Activated naive CD4-positive, alpha-beta T cell treated with anti-CD3 and anti-CD28 coated beads, Interleukin-2, amount 50 U/mL, for 16 hours (primary cell): ENCODE measurements around the gene RNU1-3.
"Not testable (repeated sequence)": the region's sequence is repeated elsewhere in the genome, so short reads cannot be mapped to it uniquely, and the experiment has no call there.

Source experiments
- DNase-seq: peaks from one replicate; pipeline ENCODE4 v3.0.0-alpha.2; 2020

The RNU1-3 gene

DNA sequence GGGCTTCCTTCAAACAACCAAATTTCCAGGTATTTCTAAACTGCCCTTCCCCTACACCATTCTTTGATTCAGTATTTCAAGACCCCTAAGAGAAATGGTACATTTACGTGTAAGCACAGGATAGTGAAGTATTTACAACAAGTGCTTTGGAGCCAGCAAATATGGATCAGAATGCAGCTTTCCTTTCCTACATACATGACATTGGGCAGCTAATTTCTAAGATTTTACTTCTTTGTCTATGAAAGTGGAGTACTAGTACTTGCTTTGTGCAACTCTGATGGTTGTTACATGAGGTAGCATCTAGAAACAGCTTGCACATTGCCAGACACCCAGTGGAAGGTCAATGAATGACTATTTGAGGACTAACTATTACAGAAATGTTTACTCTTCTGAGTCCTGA, 15.2 kb downstream of the RNU1-3 start:
- DNase-seq: not testable (repeated sequence)

GRCh38 chr1:16649960-16650359, 16.8 kb downstream of the RNU1-3 start:
- peak; percentile 10 for DNase-seq

GRCh38 chr1:16649390-16649789, 17.4 kb downstream of the RNU1-3 start:
- peak; percentile 3 for DNase-seq

DNA sequence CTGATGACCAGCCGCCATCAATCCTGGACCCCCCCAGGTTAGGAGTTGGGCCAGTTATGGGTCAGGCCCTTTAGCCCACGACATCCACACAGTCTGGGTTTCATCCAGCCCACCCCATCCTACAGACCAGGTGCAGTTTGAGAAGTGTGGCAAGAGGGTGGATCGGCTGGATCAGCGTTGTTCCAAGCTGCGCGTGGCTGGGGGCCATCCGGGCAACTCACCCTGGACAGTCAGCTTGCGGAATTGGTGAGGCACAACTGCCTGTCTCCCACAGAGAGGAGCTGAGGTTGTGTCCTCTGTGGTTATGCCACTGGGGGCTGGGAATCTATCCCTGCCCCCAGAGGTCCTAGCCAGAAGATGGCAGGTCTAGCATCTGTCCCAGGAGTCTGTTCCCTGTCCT, 18.0 kb downstream of the RNU1-3 start:
- not testable (repeated sequence) for DNase-seq

- not testable (repeated sequence) for DNase-seq
Observed at GRCh38 chr1:16648250-16648649, 18.5 kb downstream of the RNU1-3 start.

- peak; percentile 52 for DNase-seq
Observed at GRCh38 chr1:16647179-16648176, 19.3 kb downstream of the RNU1-3 start.

GRCh38 chr1:16646716-16647115, 20.0 kb downstream of the RNU1-3 start:
- not testable (repeated sequence) for DNase-seq

DNA sequence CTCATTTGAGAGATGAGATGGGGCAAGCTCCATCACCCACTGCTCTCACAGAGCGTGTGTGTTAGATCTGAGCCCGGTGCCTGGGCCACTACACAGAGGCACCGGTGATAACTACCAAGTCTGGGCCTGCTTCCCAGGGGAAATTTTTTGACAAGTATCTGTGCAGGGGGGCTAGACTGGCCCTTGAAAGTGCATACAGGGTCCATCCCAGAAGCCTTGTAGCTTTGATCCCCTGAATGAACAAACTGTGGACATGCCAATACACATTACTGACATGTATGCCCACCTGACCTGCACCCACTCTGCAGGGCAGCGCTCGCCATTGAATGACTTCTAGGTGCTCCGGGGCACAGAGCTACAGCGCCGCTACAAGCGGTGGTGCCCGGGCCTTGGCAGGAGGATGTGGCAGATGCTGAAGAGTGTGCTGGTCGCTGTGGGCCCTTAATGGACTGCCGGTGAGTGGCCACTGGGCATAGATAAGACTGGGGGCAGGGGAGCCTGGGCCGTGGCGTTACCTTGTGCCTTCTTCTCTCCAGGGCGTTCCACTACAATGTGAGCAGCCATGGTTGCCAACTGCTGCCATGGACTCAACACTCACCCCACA, 20.6 kb downstream of the RNU1-3 start:
- DNase-seq: peak; percentile 6

DNA sequence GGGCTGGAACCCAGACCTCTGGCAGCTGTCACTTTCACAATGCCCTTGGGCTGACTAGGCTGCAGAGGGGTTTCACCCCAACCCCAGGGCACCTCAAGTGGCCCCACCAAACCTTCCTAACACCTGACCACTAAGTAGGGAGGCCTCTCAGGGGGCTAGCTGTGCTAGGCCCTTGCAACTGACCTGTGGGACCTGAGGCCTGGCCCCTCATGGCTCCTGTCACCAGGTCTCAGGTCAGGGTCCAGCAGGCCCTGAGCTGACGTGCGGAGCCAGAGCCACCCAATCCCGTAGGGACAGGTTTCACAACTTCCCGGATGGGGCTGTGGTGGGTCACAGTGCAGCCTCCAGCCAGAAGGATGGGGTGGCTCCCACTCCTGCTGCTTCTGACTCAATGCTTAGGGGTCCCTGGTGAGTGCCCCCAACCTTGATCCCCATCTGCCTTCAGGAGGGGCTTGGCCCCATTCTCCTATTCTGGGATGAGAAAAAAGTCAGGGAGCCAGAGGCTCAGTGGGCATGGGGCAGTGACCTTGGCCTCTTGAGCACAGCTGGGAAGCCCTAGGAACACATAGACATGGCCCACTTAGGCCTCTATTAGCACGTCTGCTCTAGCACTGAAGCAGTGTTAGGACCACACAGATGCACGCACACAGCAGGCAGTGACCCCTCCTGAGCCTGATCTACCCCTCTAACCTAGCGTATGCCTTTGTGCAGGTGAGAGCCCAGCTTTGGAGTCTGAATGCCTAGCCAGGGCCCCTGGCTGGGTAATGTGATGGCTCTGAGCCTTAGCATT, 21.3 kb downstream of the RNU1-3 start:
- DNase-seq: peak; percentile 11

DNA sequence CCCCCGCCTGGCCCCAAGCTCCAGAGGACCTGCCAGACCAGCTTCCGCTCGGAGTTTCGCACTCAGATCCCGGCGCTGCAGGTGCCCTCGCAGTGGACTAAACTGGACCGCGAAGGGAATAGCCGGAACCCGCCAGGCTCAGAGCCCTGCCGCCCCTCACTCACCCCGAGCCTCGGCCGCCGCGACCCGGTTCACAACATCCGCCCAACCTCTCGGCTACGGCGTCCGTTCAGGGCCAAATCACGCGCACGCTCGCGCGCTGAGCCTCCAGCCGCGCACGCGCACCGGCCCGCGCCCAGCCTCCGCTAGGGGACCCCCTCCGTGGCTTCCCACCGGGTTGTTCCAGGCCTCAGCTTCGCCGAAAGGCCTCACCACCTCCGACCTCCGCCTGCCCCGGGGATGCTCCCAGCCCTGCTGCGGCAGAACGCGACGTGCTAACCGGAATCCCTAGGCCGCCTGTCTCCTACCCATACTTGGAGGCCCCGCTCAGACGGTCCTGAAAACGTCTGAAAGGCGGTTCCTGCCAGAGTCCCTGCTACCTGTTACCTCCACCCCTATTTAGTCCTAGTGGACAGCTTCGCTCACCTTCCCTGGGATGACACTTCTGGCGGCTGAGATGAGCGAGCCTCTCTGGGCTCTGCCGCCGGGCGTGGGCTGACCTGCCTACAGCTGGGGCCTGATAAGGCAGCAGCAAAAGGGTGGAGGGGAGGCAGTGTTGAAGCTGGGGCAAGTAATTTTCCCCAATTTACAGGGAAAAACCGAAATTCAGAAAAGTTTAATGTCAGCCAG, 22.1 kb downstream of the RNU1-3 start:
- peak; percentile 98 for DNase-seq

- DNase-seq: no peak
Observed at GRCh38 chr1:16644193-16644481, 22.6 kb downstream of the RNU1-3 start.

GRCh38 chr1:16643476-16644192, 23.1 kb downstream of the RNU1-3 start:
- peak; percentile 12 for DNase-seq

GRCh38 chr1:16643001-16643411, 23.7 kb downstream of the RNU1-3 start:
- DNase-seq: peak; percentile 18

DNA sequence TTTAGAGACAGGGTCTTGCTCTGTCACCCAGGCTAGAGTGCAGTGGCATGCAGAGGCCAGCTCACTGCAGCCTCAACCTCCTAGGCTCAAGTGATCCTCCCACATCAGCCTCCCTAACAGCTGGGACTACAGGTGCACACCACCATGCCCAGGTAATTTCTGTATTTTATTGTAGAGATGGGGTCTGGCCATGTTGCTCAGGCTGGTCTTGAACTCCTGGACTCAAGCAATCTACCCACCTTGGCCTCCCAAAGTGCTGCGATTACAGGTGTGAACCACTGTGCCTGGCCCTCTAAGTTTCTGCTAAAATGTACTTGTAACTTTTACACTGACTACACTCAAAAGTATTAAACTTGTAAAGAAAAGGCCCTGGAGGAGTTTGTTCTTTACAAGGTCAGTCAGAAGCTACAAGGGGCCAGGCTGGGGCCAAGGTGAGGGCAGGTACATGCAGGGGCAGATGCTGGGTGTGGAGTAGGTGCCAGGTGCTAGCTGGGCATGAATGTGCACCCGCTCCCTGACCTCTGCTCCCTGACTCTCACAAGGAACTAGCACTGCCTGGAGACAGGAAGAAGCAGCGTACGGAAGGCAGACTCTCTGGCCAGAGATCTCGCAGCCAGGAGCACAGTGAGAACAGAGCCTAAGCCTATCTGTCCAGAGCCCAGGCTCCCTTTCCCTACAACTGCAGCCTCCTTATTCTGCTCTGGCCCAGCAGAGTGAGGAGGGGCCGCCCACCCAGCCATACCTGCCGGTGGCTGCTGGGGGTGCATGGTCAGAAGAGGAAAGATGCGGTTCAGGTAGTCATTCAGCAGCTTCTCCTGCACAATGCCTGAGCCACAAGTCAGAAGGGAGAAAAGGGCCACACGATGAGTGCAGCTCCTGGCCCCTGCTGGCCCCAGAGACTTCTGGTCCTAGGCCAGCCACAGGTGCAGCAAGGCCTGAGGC, 24.5 kb downstream of the RNU1-3 start:
- peak; percentile 9 for DNase-seq

DNA sequence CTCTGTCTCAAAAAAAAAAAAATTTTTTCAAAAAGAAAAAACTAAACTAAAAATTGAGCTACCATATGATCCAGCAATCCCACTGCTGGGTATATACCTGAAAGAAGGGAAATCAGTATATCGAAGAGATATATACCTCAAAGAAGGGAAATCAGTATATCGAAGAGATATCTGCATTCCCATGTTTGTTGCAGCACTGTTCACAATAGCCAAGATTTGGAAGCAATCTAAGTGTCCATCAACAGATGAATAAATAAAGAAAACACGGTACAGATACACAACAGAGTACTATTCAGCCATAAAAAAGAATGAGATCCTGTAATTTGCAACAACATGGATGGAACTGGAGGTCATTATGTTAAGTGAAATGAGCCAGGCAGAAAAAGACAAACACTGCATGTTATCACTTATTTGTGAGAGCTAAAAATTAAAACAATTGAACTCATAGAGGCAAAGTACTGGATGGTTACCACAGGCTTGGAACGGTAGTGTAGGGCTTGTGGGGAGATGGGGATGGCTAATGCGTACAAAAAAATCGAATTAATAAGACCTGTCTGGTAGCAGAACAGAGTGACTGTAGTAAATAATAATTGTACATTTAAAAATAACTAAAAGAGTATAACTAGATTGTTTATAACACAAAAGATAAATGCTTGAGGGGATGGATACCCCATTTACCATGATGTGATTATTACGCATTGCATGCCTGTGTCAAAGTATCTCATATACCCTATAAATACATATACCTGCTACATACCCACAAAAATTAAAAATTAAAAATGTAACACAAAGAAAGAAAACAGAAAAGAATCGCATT, 25.4 kb downstream of the RNU1-3 start:
- DNase-seq: not testable (repeated sequence)

DNA sequence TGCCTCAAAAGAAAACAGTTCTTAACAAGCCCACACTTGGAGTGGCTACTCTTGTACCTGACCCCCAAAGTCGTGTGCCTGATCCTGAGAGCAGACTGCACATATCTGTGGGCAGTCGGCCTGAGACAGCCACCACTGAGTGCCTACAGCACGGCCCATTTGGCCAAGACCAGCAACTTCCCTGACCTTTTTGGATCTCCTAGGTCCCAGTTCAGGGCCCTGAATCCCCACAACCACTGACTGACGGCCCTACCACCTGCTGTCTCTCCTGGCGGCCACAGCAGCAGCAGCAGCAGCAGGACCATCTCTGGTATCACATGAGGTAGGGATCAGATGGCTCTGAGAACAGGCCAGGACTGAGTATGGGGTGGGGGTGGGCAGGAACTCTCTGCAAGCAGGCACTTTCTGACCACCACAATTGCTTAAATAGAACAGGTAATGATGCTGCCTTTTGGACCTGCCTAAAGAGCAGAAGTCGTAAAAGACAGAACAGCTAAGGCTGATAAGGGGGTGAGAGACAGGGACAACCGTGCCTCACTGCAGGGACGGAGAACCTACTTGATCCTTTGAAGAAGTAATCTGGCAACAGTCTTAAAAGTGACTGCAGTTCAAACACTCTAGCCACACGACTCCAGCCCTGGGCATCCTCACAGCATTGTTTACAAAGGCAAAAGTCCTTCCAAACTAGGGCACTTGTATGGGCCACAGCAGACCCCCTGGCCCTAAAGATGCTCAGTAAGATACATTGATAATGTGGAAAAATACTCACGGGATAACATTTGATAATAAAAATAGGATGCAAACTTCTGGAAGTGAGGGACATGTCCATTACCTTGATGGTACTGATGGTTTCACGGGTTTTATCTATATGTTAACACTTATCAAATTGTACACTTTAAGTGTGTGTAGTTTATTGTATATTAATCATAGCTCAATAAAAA, 27.4 kb downstream of the RNU1-3 start:
- DNase-seq: not testable (repeated sequence)

- not testable (repeated sequence) for DNase-seq
Observed at GRCh38 chr1:16637941-16638778, 28.6 kb downstream of the RNU1-3 start.
